Adipocyte (in vitro differentiated cells): Measurements from ENCODE around the gene MAP3K21.

Experiments
- DNase-seq: peaks from one replicate; pipeline ENCODE4 v3.0.0-alpha.2; 2015; ENCODE audit warnings: low read depth
- H3K27me3 ChIP-seq: replicated peaks from 2 replicates; pipeline ENCODE4 v1.7.0; 2013; ENCODE audit warnings: mild to moderate bottlenecking, low read length, moderate library complexity; ENCODE audit not compliant: control insufficient read depth, insufficient read depth
- H3K36me3 ChIP-seq: 2 replicates; pipeline ENCODE4 v1.7.0; 2013; ENCODE audit warnings: low read length, mild to moderate bottlenecking, moderate library complexity; ENCODE audit not compliant: control insufficient read depth, insufficient read depth, severe bottlenecking
- H3K4me1 ChIP-seq: 2 replicates; pipeline ENCODE4 v1.7.0; 2013; ENCODE audit warnings: mild to moderate bottlenecking, low read length, moderate library complexity; ENCODE audit not compliant: control insufficient read depth, insufficient read depth
- H3K4me3 ChIP-seq: 2 replicates; pipeline ENCODE4 v1.7.0; 2013; ENCODE audit warnings: mild to moderate bottlenecking, low read length, moderate library complexity
- H3K9ac ChIP-seq: 2 replicates; pipeline ENCODE4 v1.7.0; 2013; ENCODE audit warnings: mild to moderate bottlenecking, low read length, moderate library complexity
- H3K9me3 ChIP-seq: 2 replicates; pipeline ENCODE4 v1.7.0; 2013; ENCODE audit warnings: mild to moderate bottlenecking, low read length, moderate library complexity; ENCODE audit not compliant: control insufficient read depth

The MAP3K21 gene

GRCh38 chr1:233361876-233362275 is 34.4 kb downstream of the MAP3K21 start:
- H3K4me3 ChIP-seq: no peak overlapping the region
- no peaks in the 10 kb centered on the region for H3K4me1 ChIP-seq
- H3K9ac ChIP-seq: no peak overlapping the region
- H3K27me3 ChIP-seq: peaks cover 11% of the 10 kb centered on the region
- no peak for DNase-seq
- no peaks in the 10 kb centered on the region for H3K9me3 ChIP-seq
- H3K36me3 ChIP-seq: no peaks in the 10 kb centered on the region

GRCh38 chr1:233362743-233363142 is 35.2 kb downstream of the MAP3K21 start:
- no peaks in the 10 kb centered on the region for H3K4me1 ChIP-seq
- no peaks in the 10 kb centered on the region for H3K36me3 ChIP-seq
- no peak overlapping the region for H3K9ac ChIP-seq
- no peaks in the 10 kb centered on the region for H3K9me3 ChIP-seq
- DNase-seq: no peak
- H3K4me3 ChIP-seq: no peak overlapping the region
- peaks cover 11% of the 10 kb centered on the region for H3K27me3 ChIP-seq

- DNase-seq: no peak
- H3K9ac ChIP-seq: no peak overlapping the region
- peaks cover 11% of the 10 kb centered on the region for H3K27me3 ChIP-seq
- H3K36me3 ChIP-seq: no peaks in the 10 kb centered on the region
- no peaks in the 10 kb centered on the region for H3K9me3 ChIP-seq
- no peak overlapping the region for H3K4me3 ChIP-seq
- H3K4me1 ChIP-seq: peaks cover 11% of the 10 kb centered on the region
Measured at GRCh38 chr1:233364026-233364425, 36.5 kb downstream of the MAP3K21 start.

- H3K27me3 ChIP-seq: peaks cover 11% of the 10 kb centered on the region
- H3K9ac ChIP-seq: no peak overlapping the region
- no peaks in the 10 kb centered on the region for H3K9me3 ChIP-seq
- H3K4me1 ChIP-seq: peaks cover 11% of the 10 kb centered on the region
- peak; percentile 58 for DNase-seq
- no peaks in the 10 kb centered on the region for H3K36me3 ChIP-seq
- H3K4me3 ChIP-seq: no peak overlapping the region
Measured at GRCh38 chr1:233364695-233365539, 37.4 kb downstream of the MAP3K21 start.

GRCh38 chr1:233366575-233366974 is 39.1 kb downstream of the MAP3K21 start:
- Histone ChIP-seq H3K36me3 (no peaks in the 10 kb centered on the region), H3K4me1 (peaks cover 11% of the 10 kb centered on the region), H3K9ac (no peak overlapping the region), H3K9me3 (no peaks in the 10 kb centered on the region), H3K4me3 (no peak overlapping the region), H3K27me3 (peaks cover 11% of the 10 kb centered on the region)
- no peak for DNase-seq

GRCh38 chr1:233367057-233367803 is 39.7 kb downstream of the MAP3K21 start:
- DNase-seq: peak; percentile 29
- Histone ChIP-seq H3K4me3 (no peak overlapping the region), H3K4me1 (peaks cover 11% of the 10 kb centered on the region), H3K36me3 (no peaks in the 10 kb centered on the region), H3K27me3 (peaks cover 4% of the 10 kb centered on the region), H3K9me3 (no peaks in the 10 kb centered on the region), H3K9ac (no peak overlapping the region)

GRCh38 chr1:233368106-233368788 is 40.7 kb downstream of the MAP3K21 start:
- peak; percentile 54 for DNase-seq
- H3K27me3 ChIP-seq: no peaks in the 10 kb centered on the region
- H3K4me1 ChIP-seq: peaks cover 11% of the 10 kb centered on the region
- no peaks in the 10 kb centered on the region for H3K36me3 ChIP-seq
- H3K9ac ChIP-seq: peak overlapping the region; percentile 16
- H3K9me3 ChIP-seq: no peaks in the 10 kb centered on the region
- H3K4me3 ChIP-seq: no peak overlapping the region

- H3K9ac ChIP-seq: peak overlapping the region; percentile 16
- peaks cover 11% of the 10 kb centered on the region for H3K4me1 ChIP-seq
- no peaks in the 10 kb centered on the region for H3K9me3 ChIP-seq
- no peak overlapping the region for H3K4me3 ChIP-seq
- H3K27me3 ChIP-seq: no peaks in the 10 kb centered on the region
- H3K36me3 ChIP-seq: no peaks in the 10 kb centered on the region
- no peak for DNase-seq
Measured at GRCh38 chr1:233368789-233369130, 41.2 kb downstream of the MAP3K21 start.

- Histone ChIP-seq H3K27me3 (no peaks in the 10 kb centered on the region), H3K4me1 (peaks cover 11% of the 10 kb centered on the region), H3K9ac (no peak overlapping the region), H3K9me3 (no peaks in the 10 kb centered on the region), H3K36me3 (no peaks in the 10 kb centered on the region), H3K4me3 (no peak overlapping the region)
- DNase-seq: no peak
Measured at GRCh38 chr1:233372218-233373120, 44.9 kb downstream of the MAP3K21 start.

GRCh38 chr1:233373226-233373625 is 45.7 kb downstream of the MAP3K21 start:
- no peak for DNase-seq
- H3K36me3 ChIP-seq: no peaks in the 10 kb centered on the region
- H3K27me3 ChIP-seq: no peaks in the 10 kb centered on the region
- no peak overlapping the region for H3K4me3 ChIP-seq
- no peak overlapping the region for H3K9ac ChIP-seq
- no peaks in the 10 kb centered on the region for H3K9me3 ChIP-seq
- peaks cover 7% of the 10 kb centered on the region for H3K4me1 ChIP-seq
